ENCODE measurements around the gene NPIPB8.
"Not testable (repeated sequence)": the region's sequence is repeated elsewhere in the genome, so short reads cannot be mapped to it uniquely, and the experiment has no call there.

The NPIPB8 gene

DNA sequence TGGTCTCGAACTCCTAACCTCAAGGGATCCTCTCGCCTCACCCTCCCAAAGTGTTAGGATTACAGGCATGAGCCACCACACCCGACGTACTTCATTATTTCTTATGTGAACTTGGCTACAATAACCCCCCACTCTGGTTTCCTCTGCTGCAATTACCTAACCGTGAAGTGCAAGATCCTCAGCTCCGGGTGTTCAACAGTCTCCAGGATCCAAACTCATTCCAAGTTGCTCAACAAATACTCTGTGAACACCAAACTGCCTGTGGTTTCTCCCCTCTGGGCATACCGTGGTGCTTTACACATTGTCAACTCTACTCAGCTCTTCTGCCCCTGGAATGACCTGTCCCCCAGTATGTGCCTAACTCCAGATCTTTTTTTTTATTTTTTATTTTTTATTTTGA lies 21.2 kb upstream of the NPIPB8 start:
- Histone ChIP-seq H4K91ac (ENCODE audit: low read depth, low read length, poor library complexity) (no peak overlapping the region), H4K8ac (ENCODE audit: low read depth, low read length) (no peak overlapping the region), H3K4me1 (ENCODE audit: control insufficient read depth in 2 of 2, insufficient read depth in 1 of 2, low read depth in 1 of 2, low read length in 2 of 2) (peaks cover under 1 to 7% of the 10 kb centered on the region in 2 donors), H3K14ac (ENCODE audit: low read length) (no peak overlapping the region), H2BK120ac (ENCODE audit: low read depth, low read length) (no peak overlapping the region), H3K27me3 (ENCODE audit: control insufficient read depth in 3 of 3, insufficient read depth in 3 of 3, low read depth in 1 of 3, low read length in 3 of 3) (no peaks in the 10 kb centered on the region), H3K79me1 (ENCODE audit: low read depth, low read length) (no peaks in the 10 kb centered on the region), H2BK5ac (ENCODE audit: low read length) (no peak overlapping the region), H3K4me2 (ENCODE audit: insufficient read depth, low read length, poor library complexity, severe bottlenecking) (no peak overlapping the region), H2BK15ac (ENCODE audit: low read length) (no peak overlapping the region), H3K27ac (replicated peaks; ENCODE audit: low read length) (no peak overlapping the region), H2AFZ (ENCODE audit: low read length) (no peak overlapping the region), H2AK5ac (ENCODE audit: low read depth, low read length) (no peak overlapping the region), H3K9me3 (replicated peaks in 1 of 2; ENCODE audit: control insufficient read depth in 2 of 2, insufficient read depth in 1 of 2, low read depth in 1 of 2, low read length in 2 of 2) (no peaks in the 10 kb centered on the region), H3K9ac (ENCODE audit: low read depth, low read length, poor library complexity) (no peak overlapping the region), H3K36me3 (replicated peaks in 1 of 2; ENCODE audit: control insufficient read depth in 2 of 2, insufficient read depth in 2 of 2, low read length in 2 of 2) (no peaks in the 10 kb centered on the region), H2BK12ac (ENCODE audit: low read length) (no peak overlapping the region), H3K23ac (ENCODE audit: low read depth, low read length, poor library complexity) (no peak overlapping the region), H3K18ac (ENCODE audit: low read length) (no peak overlapping the region), H3K4ac (ENCODE audit: low read length) (no peak overlapping the region), H3K4me3 (ENCODE audit: low read length in 2 of 2) (no peak overlapping the region)
- no peak for DNase-seq (ENCODE audit: low spot score)
- WGBS, 2 donors (ENCODE audit: extremely low coverage in 2 of 2, insufficient read length in 2 of 2, insufficient replicate concordance in 1 of 2): no CpG with 5 or more reads among the region's 7 CpGs

DNA sequence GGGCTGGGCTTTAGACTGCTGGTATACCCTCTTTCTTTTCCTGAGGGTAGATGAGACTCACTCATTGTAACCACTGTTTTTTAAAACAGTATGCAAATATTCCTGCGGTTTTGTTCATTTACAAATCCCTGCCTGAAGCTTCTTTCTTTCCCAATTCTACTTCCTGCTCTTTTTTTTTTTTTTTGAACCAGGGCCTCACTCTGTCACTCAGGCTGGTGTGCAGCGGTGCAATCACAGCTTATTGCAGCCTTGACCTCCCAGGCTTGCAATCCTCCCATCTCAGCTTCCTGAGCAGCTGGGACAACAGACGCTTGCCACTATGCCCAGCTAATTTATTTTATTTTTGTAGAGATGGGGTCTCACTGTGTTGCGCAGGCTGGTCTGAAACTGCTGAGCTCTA lies 20.0 kb upstream of the NPIPB8 start:
- no peak overlapping the region for H3K27ac ChIP-seq (replicated peaks; ENCODE audit: low read length)
- no peak overlapping the region for H2AK5ac ChIP-seq (ENCODE audit: low read depth, low read length)
- no peak overlapping the region for H3K4ac ChIP-seq (ENCODE audit: low read length)
- H4K91ac ChIP-seq (ENCODE audit: low read depth, low read length, poor library complexity): no peak overlapping the region
- H3K18ac ChIP-seq (ENCODE audit: low read length): no peak overlapping the region
- no peak overlapping the region for H2BK12ac ChIP-seq (ENCODE audit: low read length)
- H3K27me3 ChIP-seq (ENCODE audit: control insufficient read depth in 3 of 3, insufficient read depth in 3 of 3, low read depth in 1 of 3, low read length in 3 of 3): no peaks in the 10 kb centered on the region
- no peaks in the 10 kb centered on the region for H3K79me1 ChIP-seq (ENCODE audit: low read depth, low read length)
- no peak overlapping the region for H4K8ac ChIP-seq (ENCODE audit: low read depth, low read length)
- no peak overlapping the region for H3K14ac ChIP-seq (ENCODE audit: low read length)
- H3K4me1 ChIP-seq (ENCODE audit: control insufficient read depth in 2 of 2, insufficient read depth in 1 of 2, low read depth in 1 of 2, low read length in 2 of 2): peaks cover 4 to 11% of the 10 kb centered on the region in 2 donors
- H3K4me3 ChIP-seq (ENCODE audit: low read length in 2 of 2): no peak overlapping the region
- no peaks in the 10 kb centered on the region for H3K36me3 ChIP-seq (replicated peaks in 1 of 2; ENCODE audit: control insufficient read depth in 2 of 2, insufficient read depth in 2 of 2, low read length in 2 of 2)
- H2BK5ac ChIP-seq (ENCODE audit: low read length): no peak overlapping the region
- no peak overlapping the region for H3K23ac ChIP-seq (ENCODE audit: low read depth, low read length, poor library complexity)
- WGBS, 2 donors (ENCODE audit: extremely low coverage in 2 of 2, insufficient read length in 2 of 2, insufficient replicate concordance in 1 of 2): no CpG with 5 or more reads among the region's 4 CpGs
- no peaks in the 10 kb centered on the region for H3K9me3 ChIP-seq (replicated peaks in 1 of 2; ENCODE audit: control insufficient read depth in 2 of 2, insufficient read depth in 1 of 2, low read depth in 1 of 2, low read length in 2 of 2)
- H2BK120ac ChIP-seq (ENCODE audit: low read depth, low read length): no peak overlapping the region
- peak overlapping the region; percentile 64 for H2AFZ ChIP-seq (ENCODE audit: low read length)
- H3K9ac ChIP-seq (ENCODE audit: low read depth, low read length, poor library complexity): no peak overlapping the region
- no peak overlapping the region for H3K4me2 ChIP-seq (ENCODE audit: insufficient read depth, low read length, poor library complexity, severe bottlenecking)
- no peak for DNase-seq (ENCODE audit: low spot score)
- H2BK15ac ChIP-seq (ENCODE audit: low read length): no peak overlapping the region

DNA sequence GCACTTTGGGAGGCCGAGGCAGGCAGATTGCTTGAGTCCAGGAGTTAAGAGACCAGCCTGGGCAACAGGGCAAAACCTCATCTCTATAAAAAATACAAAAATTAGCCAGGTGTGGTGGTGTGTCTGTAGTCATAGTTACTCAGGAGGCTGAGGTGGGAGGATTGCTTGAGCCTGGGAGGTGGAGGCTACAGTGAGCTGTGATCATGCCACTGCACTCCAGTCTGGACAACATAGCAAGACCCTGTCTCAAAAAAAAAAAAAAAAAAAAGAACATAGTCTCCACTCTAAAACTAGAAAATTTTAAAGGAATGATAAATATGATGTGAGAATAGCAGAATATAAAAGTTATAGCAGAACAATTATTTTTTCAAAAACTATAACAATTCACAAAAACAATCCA lies 17.5 kb upstream of the NPIPB8 start:
- not testable (repeated sequence) for H3K4me2 ChIP-seq (ENCODE audit: insufficient read depth, low read length, poor library complexity, severe bottlenecking); H3K4me3 ChIP-seq (ENCODE audit: low read length in 2 of 2); H3K79me1 ChIP-seq (ENCODE audit: low read depth, low read length); H3K9ac ChIP-seq (ENCODE audit: low read depth, low read length, poor library complexity); H4K8ac ChIP-seq (ENCODE audit: low read depth, low read length); H3K36me3 ChIP-seq (replicated peaks in 1 of 2; ENCODE audit: control insufficient read depth in 2 of 2, insufficient read depth in 2 of 2, low read length in 2 of 2); H3K14ac ChIP-seq (ENCODE audit: low read length); H3K18ac ChIP-seq (ENCODE audit: low read length); H3K23ac ChIP-seq (ENCODE audit: low read depth, low read length, poor library complexity); DNase-seq (ENCODE audit: low spot score); H3K27me3 ChIP-seq (ENCODE audit: control insufficient read depth in 3 of 3, insufficient read depth in 3 of 3, low read depth in 1 of 3, low read length in 3 of 3); H3K4ac ChIP-seq (ENCODE audit: low read length); H2BK5ac ChIP-seq (ENCODE audit: low read length); H2BK120ac ChIP-seq (ENCODE audit: low read depth, low read length); H2BK15ac ChIP-seq (ENCODE audit: low read length); H3K27ac ChIP-seq (replicated peaks; ENCODE audit: low read length); H2BK12ac ChIP-seq (ENCODE audit: low read length); H4K91ac ChIP-seq (ENCODE audit: low read depth, low read length, poor library complexity); H2AFZ ChIP-seq (ENCODE audit: low read length); H2AK5ac ChIP-seq (ENCODE audit: low read depth, low read length); H3K9me3 ChIP-seq (replicated peaks in 1 of 2; ENCODE audit: control insufficient read depth in 2 of 2, insufficient read depth in 1 of 2, low read depth in 1 of 2, low read length in 2 of 2)
- WGBS, 2 donors (ENCODE audit: extremely low coverage in 2 of 2, insufficient read length in 2 of 2, insufficient replicate concordance in 1 of 2): no CpG with 5 or more reads among the region's 1 CpG
- H3K4me1 ChIP-seq (ENCODE audit: control insufficient read depth in 2 of 2, insufficient read depth in 1 of 2, low read depth in 1 of 2, low read length in 2 of 2): peaks cover 4 to 11% of the 10 kb centered on the region in 2 donors

DNA sequence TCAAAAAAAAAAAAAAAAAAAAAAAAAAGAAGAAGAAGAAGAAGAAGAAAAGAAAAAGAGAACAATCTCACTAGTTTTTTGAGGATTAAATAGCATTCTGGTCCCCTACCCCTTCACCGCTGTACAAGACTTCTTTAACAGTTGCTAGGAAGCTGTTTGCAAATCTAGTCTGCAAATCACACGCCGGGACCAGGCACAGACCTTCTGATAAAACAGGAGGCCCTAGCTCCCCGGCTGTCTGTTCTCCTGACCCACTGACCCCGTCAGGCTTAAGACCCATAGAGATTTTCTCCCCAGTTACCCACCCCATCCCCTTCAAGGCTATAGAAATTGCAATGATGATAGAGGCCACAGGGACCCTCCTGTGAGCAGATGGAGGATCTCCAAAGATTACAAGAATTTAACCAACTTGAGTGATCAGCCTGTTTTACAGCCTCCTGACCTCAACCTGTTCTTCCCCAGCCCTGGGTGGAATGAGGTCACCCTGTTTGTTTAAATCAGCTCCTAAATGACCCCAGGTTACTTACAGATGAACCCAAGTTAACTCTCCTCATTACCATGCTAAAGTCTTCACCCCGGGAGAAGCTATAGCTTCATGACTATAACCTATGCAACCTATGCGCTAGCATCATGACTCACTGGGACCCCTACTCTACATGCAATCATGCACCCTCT lies 16.2 kb upstream of the NPIPB8 start:
- Histone ChIP-seq H3K4me3 (ENCODE audit: low read length in 2 of 2) (no peak overlapping the region), H2BK12ac (ENCODE audit: low read length) (no peak overlapping the region), H3K18ac (ENCODE audit: low read length) (no peak overlapping the region), H3K9me3 (replicated peaks in 1 of 2; ENCODE audit: control insufficient read depth in 2 of 2, insufficient read depth in 1 of 2, low read depth in 1 of 2, low read length in 2 of 2) (no peaks in the 10 kb centered on the region), H3K14ac (ENCODE audit: low read length) (no peak overlapping the region), H3K79me1 (ENCODE audit: low read depth, low read length) (no peaks in the 10 kb centered on the region), H3K27ac (replicated peaks; ENCODE audit: low read length) (no peak overlapping the region), H2AFZ (ENCODE audit: low read length) (no peak overlapping the region), H3K4me2 (ENCODE audit: insufficient read depth, low read length, poor library complexity, severe bottlenecking) (no peak overlapping the region), H4K8ac (ENCODE audit: low read depth, low read length) (no peak overlapping the region), H2AK5ac (ENCODE audit: low read depth, low read length) (no peak overlapping the region), H3K4ac (ENCODE audit: low read length) (no peak overlapping the region), H3K23ac (ENCODE audit: low read depth, low read length, poor library complexity) (no peak overlapping the region), H3K4me1 (ENCODE audit: control insufficient read depth in 2 of 2, insufficient read depth in 1 of 2, low read depth in 1 of 2, low read length in 2 of 2) (peaks cover 4 to 11% of the 10 kb centered on the region in 2 donors), H3K27me3 (ENCODE audit: control insufficient read depth in 3 of 3, insufficient read depth in 3 of 3, low read depth in 1 of 3, low read length in 3 of 3) (no peaks in the 10 kb centered on the region), H3K36me3 (replicated peaks in 1 of 2; ENCODE audit: control insufficient read depth in 2 of 2, insufficient read depth in 2 of 2, low read length in 2 of 2) (no peaks in the 10 kb centered on the region), H4K91ac (ENCODE audit: low read depth, low read length, poor library complexity) (no peak overlapping the region), H3K9ac (ENCODE audit: low read depth, low read length, poor library complexity) (no peak overlapping the region), H2BK5ac (ENCODE audit: low read length) (no peak overlapping the region), H2BK120ac (ENCODE audit: low read depth, low read length) (no peak overlapping the region), H2BK15ac (ENCODE audit: low read length) (no peak overlapping the region)
- DNase-seq (ENCODE audit: low spot score): no peak
- WGBS, 2 donors (ENCODE audit: extremely low coverage in 2 of 2, insufficient read length in 2 of 2, insufficient replicate concordance in 1 of 2): no CpG with 5 or more reads among the region's 7 CpGs
